Kidney epithelial cell (primary cell): Measurements from ENCODE around the gene CDKN2AIP. TPM values are rescaled to one million over a fixed set of nuclear protein-coding genes. Genes with fewer than 3 reads are reported as not detected.
"Not testable (repeated sequence)": the region's sequence is repeated elsewhere in the genome, so short reads cannot be mapped to it uniquely, and the experiment has no call there.

Experiments
- DNase-seq: peaks from one replicate; pipeline ENCODE4 v3.0.0-alpha.2; 2010; ENCODE audit warnings: low read depth
- H3K27me3 ChIP-seq: 2 replicates; pipeline ENCODE4 v1.6.0; 2011; ENCODE audit warnings: low read length; ENCODE audit not compliant: control insufficient read depth, insufficient read depth
- H3K36me3 ChIP-seq: 2 replicates; pipeline ENCODE4 v1.5.1; 2011; ENCODE audit warnings: low read length; ENCODE audit not compliant: control insufficient read depth, insufficient read depth
- H3K4me3 ChIP-seq: 2 replicates; pipeline ENCODE4 v1.5.1; 2011; ENCODE audit warnings: low read depth, mild to moderate bottlenecking, control low read depth, low read length
- total RNA-seq: library from RNA; depleted of rRNA; stranded (reverse); fragments of >200 nt; gene quantifications from 2 replicates; pipeline ENCODE4 v1.2.3, GENCODE V29; 2015
- TF ChIP-seq, protein P1 (sequence below): IDR thresholded peaks from 2 replicates; pipeline ENCODE4 v1.5.1; 2011; ENCODE audit warnings: mild to moderate bottlenecking, moderate library complexity, low read length, control low read depth, inconsistent platforms; ENCODE audit not compliant: insufficient read depth, poor library complexity, severe bottlenecking

The CDKN2AIP gene
- total RNA-seq, 1 donor from 2014 or later = 28.5 TPM

- TF ChIP-seq, protein P1, sequence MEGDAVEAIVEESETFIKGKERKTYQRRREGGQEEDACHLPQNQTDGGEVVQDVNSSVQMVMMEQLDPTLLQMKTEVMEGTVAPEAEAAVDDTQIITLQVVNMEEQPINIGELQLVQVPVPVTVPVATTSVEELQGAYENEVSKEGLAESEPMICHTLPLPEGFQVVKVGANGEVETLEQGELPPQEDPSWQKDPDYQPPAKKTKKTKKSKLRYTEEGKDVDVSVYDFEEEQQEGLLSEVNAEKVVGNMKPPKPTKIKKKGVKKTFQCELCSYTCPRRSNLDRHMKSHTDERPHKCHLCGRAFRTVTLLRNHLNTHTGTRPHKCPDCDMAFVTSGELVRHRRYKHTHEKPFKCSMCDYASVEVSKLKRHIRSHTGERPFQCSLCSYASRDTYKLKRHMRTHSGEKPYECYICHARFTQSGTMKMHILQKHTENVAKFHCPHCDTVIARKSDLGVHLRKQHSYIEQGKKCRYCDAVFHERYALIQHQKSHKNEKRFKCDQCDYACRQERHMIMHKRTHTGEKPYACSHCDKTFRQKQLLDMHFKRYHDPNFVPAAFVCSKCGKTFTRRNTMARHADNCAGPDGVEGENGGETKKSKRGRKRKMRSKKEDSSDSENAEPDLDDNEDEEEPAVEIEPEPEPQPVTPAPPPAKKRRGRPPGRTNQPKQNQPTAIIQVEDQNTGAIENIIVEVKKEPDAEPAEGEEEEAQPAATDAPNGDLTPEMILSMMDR = no peak
Measured at GRCh38 chr4:183458005-183458404, 13.6 kb downstream of the CDKN2AIP start.

DNA sequence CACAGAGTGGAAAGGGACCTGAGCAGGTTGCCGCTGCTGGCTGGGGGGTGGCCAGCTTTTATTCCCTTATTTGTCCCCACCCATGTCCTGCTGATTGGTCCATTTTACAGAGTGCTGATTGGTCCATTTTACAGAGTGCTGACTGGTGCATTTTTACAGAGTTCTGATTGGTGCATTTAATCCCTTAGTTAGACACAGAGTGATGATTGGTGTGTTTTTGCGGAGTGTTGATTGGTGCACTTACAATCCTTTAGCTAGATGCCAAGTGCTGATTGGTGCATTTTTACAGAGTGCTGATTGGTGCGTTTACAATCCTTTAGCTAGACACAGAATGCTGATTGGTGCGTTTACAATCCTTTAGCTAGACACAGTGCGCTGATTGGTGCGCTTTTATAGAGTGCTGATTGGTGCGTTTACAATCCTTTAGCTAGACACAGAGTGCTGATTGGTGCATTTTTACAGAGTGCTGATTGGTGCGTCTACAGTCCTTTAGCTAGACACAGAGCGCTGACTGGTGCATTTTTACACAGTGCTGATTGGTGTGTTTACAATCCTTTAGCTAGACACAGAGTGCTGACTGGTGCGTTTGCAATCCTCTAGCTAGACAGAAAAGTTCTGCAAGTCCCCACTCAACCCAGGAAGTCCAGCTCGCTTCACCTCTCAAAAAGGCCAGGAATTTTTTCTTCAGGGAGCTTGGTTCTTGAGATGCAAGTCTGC is 19.6 kb downstream of the CDKN2AIP start:
- H3K4me3 ChIP-seq, H3K36me3 ChIP-seq, DNase-seq, H3K27me3 ChIP-seq: not testable (repeated sequence)

More at GRCh38 chr4:183458005-183458404, 13.6 kb downstream of the CDKN2AIP start:
- Histone ChIP-seq H3K27me3 (no peaks in the 10 kb centered on the region), H3K4me3 (no peak overlapping the region), H3K36me3 (no peaks in the 10 kb centered on the region)
- no peak for DNase-seq

- H3K4me3 ChIP-seq, H3K27me3 ChIP-seq, H3K36me3 ChIP-seq, DNase-seq: not testable (repeated sequence)
Measured at GRCh38 chr4:183465879-183466278, 21.4 kb downstream of the CDKN2AIP start.

DNA sequence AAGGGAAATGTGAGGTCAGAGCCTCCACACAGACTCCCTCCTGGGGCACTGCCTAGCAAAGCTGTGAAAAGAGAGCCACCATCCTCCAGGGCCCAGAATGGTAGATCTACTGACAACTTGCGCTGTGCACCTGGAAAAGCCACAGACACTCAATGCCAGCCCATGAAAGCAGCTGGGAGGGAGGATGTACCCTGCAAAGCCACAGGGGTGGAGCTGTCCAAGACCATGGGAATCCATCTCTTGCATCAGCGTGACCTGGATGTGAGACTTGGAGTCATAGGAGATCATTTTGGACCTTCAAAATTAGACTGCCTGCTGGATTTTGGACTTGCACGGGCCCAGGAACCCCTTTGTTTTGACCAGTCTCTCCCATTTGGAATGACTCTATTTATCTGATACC is 22.8 kb downstream of the CDKN2AIP start:
- H3K36me3 ChIP-seq = no peaks in the 10 kb centered on the region
- no peak overlapping the region for H3K4me3 ChIP-seq
- H3K27me3 ChIP-seq = no peaks in the 10 kb centered on the region
- DNase-seq = no peak
- TF ChIP-seq, protein P1 = no peak

GRCh38 chr4:183468210-183469095 is 24.0 kb downstream of the CDKN2AIP start:
- Histone ChIP-seq H3K4me3 (no peak overlapping the region), H3K36me3 (no peaks in the 10 kb centered on the region), H3K27me3 (no peaks in the 10 kb centered on the region)
- TF ChIP-seq, protein P1 = no peak
- DNase-seq = no peak

DNA sequence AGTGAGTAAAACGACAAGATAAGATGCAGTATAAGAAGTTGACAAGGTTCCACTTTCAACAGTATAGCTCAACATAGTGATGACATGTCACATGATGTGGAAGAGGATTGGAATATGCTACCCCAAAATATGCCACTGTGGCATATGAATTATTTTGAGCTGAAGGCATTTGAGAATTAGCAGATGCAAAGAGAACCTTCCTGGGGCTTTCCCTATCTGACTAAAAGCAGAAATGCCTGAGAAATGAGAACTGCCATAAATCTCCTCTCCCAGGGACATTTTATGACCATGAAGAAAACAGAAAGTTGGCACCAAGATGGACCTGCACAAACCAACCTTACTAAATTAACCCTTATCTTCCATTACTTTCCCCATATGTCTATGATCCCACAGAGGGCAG is 24.8 kb downstream of the CDKN2AIP start:
- Histone ChIP-seq H3K4me3 (no peak overlapping the region), H3K36me3 (no peaks in the 10 kb centered on the region), H3K27me3 (no peaks in the 10 kb centered on the region)
- DNase-seq = no peak
- TF ChIP-seq, protein P1 = no peak
